ENCODE data around the gene AATF. TPM values are rescaled to one million over a fixed set of nuclear protein-coding genes. Genes with fewer than 3 reads are reported as not detected.

Gene AATF
- polyA plus RNA-seq, 3 donors: 24.3 to 57.9 (median 41.1) TPM

DNA sequence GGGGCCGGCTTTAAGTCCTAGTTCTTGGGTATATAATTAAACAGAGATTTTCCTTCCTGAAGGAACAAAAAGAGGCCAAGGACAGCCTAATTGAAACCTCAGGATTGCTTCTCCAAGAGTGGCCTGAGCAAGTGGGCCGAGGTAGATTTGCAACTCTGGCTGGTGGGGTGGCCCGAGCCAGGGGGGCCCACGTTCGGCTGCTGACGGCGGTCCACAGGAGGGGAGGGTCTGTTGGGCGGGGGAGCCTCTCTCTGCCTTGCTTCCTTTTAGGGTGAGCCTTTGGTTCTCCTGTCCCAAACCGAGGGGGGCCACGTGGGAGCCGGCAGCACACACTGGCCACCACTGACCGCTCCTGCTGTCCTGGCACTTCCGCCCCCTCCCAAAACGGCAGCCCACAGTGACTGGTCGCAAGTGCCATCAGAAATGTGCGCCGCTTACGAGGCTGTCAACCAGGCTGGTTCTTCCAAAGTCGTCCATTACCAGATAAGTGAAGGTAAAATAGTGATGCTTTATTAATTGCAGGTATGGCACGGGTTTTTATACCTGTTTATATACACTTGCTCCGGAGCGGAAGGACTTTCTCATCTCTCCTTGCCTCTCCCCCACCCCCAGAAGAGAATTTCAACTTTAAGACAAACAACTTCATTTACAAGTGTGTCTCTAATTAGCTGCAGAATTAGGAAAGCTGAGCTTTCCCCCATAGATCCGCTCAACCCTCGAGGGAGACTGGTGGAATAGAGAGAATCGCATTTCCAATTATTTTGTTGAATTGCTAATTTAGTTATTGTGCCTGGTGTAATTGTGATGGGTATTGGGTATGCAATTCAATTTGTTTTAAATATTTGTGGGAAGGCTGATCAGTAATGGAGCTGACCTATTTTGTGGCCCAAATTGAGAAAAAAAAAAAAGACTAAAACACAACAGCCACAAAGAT, 117.8 kb downstream of the AATF start:
- H3K27ac Mint-ChIP-seq: no peak overlapping the region
- Histone ChIP-seq H3K4me2 (replicated peaks; ENCODE audit: extremely low read depth, low read length, poor library complexity, severe bottlenecking) (no peak overlapping the region), H3K4me1 (ENCODE audit: control insufficient read depth in 1 of 2, insufficient read depth in 2 of 2, low read length in 2 of 2) (no peaks in the 10 kb centered on the region), H3K9ac (ENCODE audit: insufficient read depth, low read length, poor library complexity, severe bottlenecking) (no peak overlapping the region), H3K4me3 (replicated peaks in 1 of 3; ENCODE audit: low read depth in 2 of 3, low read length in 3 of 3) (no peak overlapping the region), H4K20me1 (ENCODE audit: insufficient read depth, low read length) (no peaks in the 10 kb centered on the region), H3K9me3 (replicated peaks in 1 of 2; ENCODE audit: control insufficient read depth in 1 of 2, insufficient read depth in 1 of 2, low read length in 2 of 2) (no peaks in the 10 kb centered on the region), H2AFZ (ENCODE audit: insufficient read depth, low read depth, low read length, poor library complexity, severe bottlenecking) (no peak overlapping the region), H3K27me3 (ENCODE audit: control insufficient read depth in 2 of 2, insufficient read depth in 2 of 2, low read length in 2 of 2) (peaks cover 0 to 14% of the 10 kb centered on the region in 2 donors), H3K27ac (ENCODE audit: low read depth in 1 of 2, low read length in 2 of 2) (no peak overlapping the region), H3K79me2 (ENCODE audit: insufficient read depth, low read length) (no peaks in the 10 kb centered on the region), H3K36me3 (replicated peaks in 1 of 2; ENCODE audit: control insufficient read depth in 1 of 2, insufficient read depth in 2 of 2, low read length in 2 of 2) (no peaks in the 10 kb centered on the region)
- DNase-seq: no peak
- H3K9me3 Mint-ChIP-seq: peaks cover 0 to 2% (median 0%) of the 10 kb centered on the region in 7 donors
- no peaks in the 10 kb centered on the region for H3K36me3 Mint-ChIP-seq
- H3K4me3 Mint-ChIP-seq: no peak overlapping the region
- H3K27me3 Mint-ChIP-seq (ENCODE audit: low read depth in 3 of 3): peaks cover 15 to 45% (median 21%) of the 10 kb centered on the region in 3 donors
- H3K4me1 Mint-ChIP-seq: peaks cover 3% of the 10 kb centered on the region
- intact Hi-C loops (cut with micrococcal nuclease): no loop called here
- TF ChIP-seq, protein P1, sequence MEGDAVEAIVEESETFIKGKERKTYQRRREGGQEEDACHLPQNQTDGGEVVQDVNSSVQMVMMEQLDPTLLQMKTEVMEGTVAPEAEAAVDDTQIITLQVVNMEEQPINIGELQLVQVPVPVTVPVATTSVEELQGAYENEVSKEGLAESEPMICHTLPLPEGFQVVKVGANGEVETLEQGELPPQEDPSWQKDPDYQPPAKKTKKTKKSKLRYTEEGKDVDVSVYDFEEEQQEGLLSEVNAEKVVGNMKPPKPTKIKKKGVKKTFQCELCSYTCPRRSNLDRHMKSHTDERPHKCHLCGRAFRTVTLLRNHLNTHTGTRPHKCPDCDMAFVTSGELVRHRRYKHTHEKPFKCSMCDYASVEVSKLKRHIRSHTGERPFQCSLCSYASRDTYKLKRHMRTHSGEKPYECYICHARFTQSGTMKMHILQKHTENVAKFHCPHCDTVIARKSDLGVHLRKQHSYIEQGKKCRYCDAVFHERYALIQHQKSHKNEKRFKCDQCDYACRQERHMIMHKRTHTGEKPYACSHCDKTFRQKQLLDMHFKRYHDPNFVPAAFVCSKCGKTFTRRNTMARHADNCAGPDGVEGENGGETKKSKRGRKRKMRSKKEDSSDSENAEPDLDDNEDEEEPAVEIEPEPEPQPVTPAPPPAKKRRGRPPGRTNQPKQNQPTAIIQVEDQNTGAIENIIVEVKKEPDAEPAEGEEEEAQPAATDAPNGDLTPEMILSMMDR (IDR thresholded peaks at IDR 0.05): no peak
- 64% methylated on average over 12 of the region's 25 CpGs for WGBS (ENCODE audit: insufficient coverage)

- no peak overlapping the region for H2AFZ ChIP-seq (ENCODE audit: insufficient read depth, low read depth, low read length, poor library complexity, severe bottlenecking)
- H3K27ac ChIP-seq (ENCODE audit: low read depth in 1 of 2, low read length in 2 of 2): no peak overlapping the region
- no peaks in the 10 kb centered on the region for H3K4me1 ChIP-seq (ENCODE audit: control insufficient read depth in 1 of 2, insufficient read depth in 2 of 2, low read length in 2 of 2)
- no peaks in the 10 kb centered on the region for H4K20me1 ChIP-seq (ENCODE audit: insufficient read depth, low read length)
- no peak overlapping the region for H3K4me2 ChIP-seq (replicated peaks; ENCODE audit: extremely low read depth, low read length, poor library complexity, severe bottlenecking)
- H3K9me3 ChIP-seq (replicated peaks in 1 of 2; ENCODE audit: control insufficient read depth in 1 of 2, insufficient read depth in 1 of 2, low read length in 2 of 2): no peaks in the 10 kb centered on the region
- no peaks in the 10 kb centered on the region for H3K36me3 Mint-ChIP-seq
- TF ChIP-seq, protein P1 (IDR thresholded peaks at IDR 0.05): no peak
- H3K79me2 ChIP-seq (ENCODE audit: insufficient read depth, low read length): no peaks in the 10 kb centered on the region
- H3K9ac ChIP-seq (ENCODE audit: insufficient read depth, low read length, poor library complexity, severe bottlenecking): no peak overlapping the region
- peaks cover 0 to 14% of the 10 kb centered on the region in 2 donors for H3K27me3 ChIP-seq (ENCODE audit: control insufficient read depth in 2 of 2, insufficient read depth in 2 of 2, low read length in 2 of 2)
- DNase-seq: no peak
- H3K4me3 ChIP-seq (replicated peaks in 1 of 3; ENCODE audit: low read depth in 2 of 3, low read length in 3 of 3): no peak overlapping the region
- intact Hi-C loops (cut with micrococcal nuclease): no loop called here
- H3K27me3 Mint-ChIP-seq (ENCODE audit: low read depth in 3 of 3): peaks cover 15 to 42% (median 20%) of the 10 kb centered on the region in 3 donors
- peak overlapping the region in 1 of 2 donors; percentile 7 for H3K4me3 Mint-ChIP-seq
- H3K27ac Mint-ChIP-seq: no peak overlapping the region
- peaks cover 3% of the 10 kb centered on the region for H3K4me1 Mint-ChIP-seq
- WGBS (ENCODE audit: insufficient coverage): 79% methylated on average over 13 of the region's 13 CpGs
- H3K9me3 Mint-ChIP-seq: peaks cover 0 to 2% (median 0%) of the 10 kb centered on the region in 7 donors
- H3K36me3 ChIP-seq (replicated peaks in 1 of 2; ENCODE audit: control insufficient read depth in 1 of 2, insufficient read depth in 2 of 2, low read length in 2 of 2): no peaks in the 10 kb centered on the region
Observed at GRCh38 chr17:37067555-37068111, 118.9 kb downstream of the AATF start.
